Pancreas (tissue), 10 donors: ENCODE results near the gene PPM1L. TPM values are rescaled to one million over a fixed set of nuclear protein-coding genes. Genes with fewer than 3 reads are reported as not detected.
"Not testable (repeated sequence)": the region's sequence is repeated elsewhere in the genome, so short reads cannot be mapped to it uniquely, and the experiment has no call there.

ENCODE experiments used
- ATAC-seq, 4 donors: fragments of 200-7000 bp; cut with Tn5 transposase; one replicate each; pipeline versions ENCODE4 v1.8.0 to v1.9.1; 2020; ENCODE audit warnings: mild to moderate bottlenecking in 4 of 4, moderate library complexity in 4 of 4
- DNase-seq, 6 donors: peaks; one replicate each; pipeline ENCODE4 v3.0.0-alpha.2; 2020
- FAIRE-seq: peaks from 2 replicates; lab custom pipeline; 2012; peaks lifted over from hg19 to GRCh38; lab: Jason Lieb, UNC
- H3K27ac ChIP-seq, 4 donors: fragments of 200-600 bp; sonication (generic); 1 replicate in 3 of 4; 2 replicates in 1 of 4; pipeline versions ENCODE4 v1.5.0 to v1.8.0; 2020
- H3K27me3 ChIP-seq, 4 donors: fragments of 200-600 bp; one replicate each; pipeline ENCODE4 v1.8.0; 2021
- H3K36me3 ChIP-seq, 3 donors: fragments of 200-600 bp; sonication (generic) in 1 of 3; one replicate each; pipeline versions ENCODE4 v1.5.0 to v1.8.0; 2020 to 2021
- H3K4me1 ChIP-seq, 3 donors: fragments of 200-600 bp; one replicate each; pipeline ENCODE4 v1.8.0; 2021
- H3K4me3 ChIP-seq, 4 donors: fragments of 200-600 bp; sonication (generic) in 2 of 4; one replicate each; pipeline versions ENCODE4 v1.5.0 to v1.8.0; 2020 to 2021
- H3K9me3 ChIP-seq, 4 donors: fragments of 200-600 bp; one replicate each; pipeline ENCODE4 v1.8.0; 2021
- CTCF ChIP-seq, 4 donors: fragments of 200-600 bp; sonication (generic) in 3 of 4; IDR thresholded peaks; one replicate each; pipeline versions ENCODE4 v1.5.0 to v1.8.0; 2021; ENCODE audit warnings: antibody characterized with exemption in 4 of 4
- WGBS, 2 donors: extraction: QIAGEN DNeasy Blood & Tissue Kit; methylation state at CpG; one replicate each; pipeline ENCODE4 v1.1.7; 2013; 5-methylcytosine and 5-hydroxymethylcytosine counted together
- intact Hi-C, 3 donors: fragments of 100-400 bp; cut with DNase I; formaldehyde crosslinking; loops; one replicate each; pipeline versions ENCODE4 v1.11.1 to v1.14.2; 2022
- polyA plus RNA-seq, 2 donors: library from polyadenylated mRNA; stranded (reverse); fragments of 200-250 nt; gene quantifications; one replicate each; pipeline ENCODE4 v1.2.3, GENCODE V29; 2013
- total RNA-seq, 6 donors: library from RNA; stranded (reverse); fragmentation: NEBNext Ultra II Directional in 4 of 6; extraction: Animal tissue kit (Norgen Biotek cat#: 25700) in 4 of 6; gene quantifications; one replicate each; pipeline versions ENCODE4 v1.2.1 to v1.2.4, GENCODE V29; 2021 to 2023
- donor health status: healthy with polysubstance abuse.
- donor health status: DM: no; HTN: no; CAD: no; lungs with moderate emphysema.
- donor health status: DM: no; HTN: no; CAD: no.
- donor health status: control.
- donor health status: control.
- donor health status: Bipolar disorder and iron deficiency.
- donor health status: DM: yes; HTN: yes; CAD: no.
- donor health status: DM: no; HTN: no; CAD: no.
- donor health status: DM: no; HTN: no; CAD: no.
- donor health status: DM: yes; HTN: yes; CAD: no.

The PPM1L gene
- total and polyA plus RNA-seq, 8 donors: 2.3 to 12.3 (median 6.4) TPM

DNA sequence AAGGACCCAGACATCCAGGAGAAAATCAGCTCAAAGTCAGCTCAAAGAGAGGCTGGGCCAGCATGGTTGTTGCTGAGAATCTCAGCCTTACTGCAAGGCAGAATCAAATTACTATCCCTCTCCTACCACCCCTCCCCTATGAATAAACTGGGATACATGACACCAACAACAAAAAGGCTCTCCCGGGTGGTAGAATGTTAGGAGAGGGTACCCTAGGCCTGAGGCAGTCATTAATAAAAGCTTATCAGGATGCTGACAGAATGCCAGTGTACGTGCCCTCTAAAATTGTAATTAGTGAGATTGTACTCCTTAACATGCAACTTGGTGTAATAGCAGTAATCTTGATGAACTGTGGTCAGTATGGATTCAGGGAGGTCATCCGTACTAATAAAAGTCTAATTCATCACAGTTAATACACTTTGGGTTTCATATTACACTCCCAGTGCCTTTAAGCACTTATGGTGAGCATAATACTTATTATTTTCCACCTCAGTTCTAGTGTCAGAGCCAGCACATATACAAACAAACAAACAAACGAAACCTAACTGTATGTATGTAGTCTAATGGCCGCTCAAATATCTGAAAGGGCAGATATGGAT lies 272.6 kb downstream of the PPM1L start:
- no peaks in the 10 kb centered on the region for H3K9me3 ChIP-seq
- FAIRE-seq: no peak
- WGBS, 2 donors: 84 to 85% methylated on average over 5 of the region's 5 CpGs
- no peaks in the 10 kb centered on the region for H3K27me3 ChIP-seq
- DNase-seq: no peak
- ATAC-seq: no peak
- H3K27ac ChIP-seq: no peak overlapping the region
- no peaks in the 10 kb centered on the region for H3K4me1 ChIP-seq
- no peaks in the 10 kb centered on the region for H3K36me3 ChIP-seq
- H3K4me3 ChIP-seq: no peak overlapping the region
- intact Hi-C loops: no loop called here
- TF ChIP-seq CTCF (IDR thresholded peaks at IDR 0.05): no peak

DNA sequence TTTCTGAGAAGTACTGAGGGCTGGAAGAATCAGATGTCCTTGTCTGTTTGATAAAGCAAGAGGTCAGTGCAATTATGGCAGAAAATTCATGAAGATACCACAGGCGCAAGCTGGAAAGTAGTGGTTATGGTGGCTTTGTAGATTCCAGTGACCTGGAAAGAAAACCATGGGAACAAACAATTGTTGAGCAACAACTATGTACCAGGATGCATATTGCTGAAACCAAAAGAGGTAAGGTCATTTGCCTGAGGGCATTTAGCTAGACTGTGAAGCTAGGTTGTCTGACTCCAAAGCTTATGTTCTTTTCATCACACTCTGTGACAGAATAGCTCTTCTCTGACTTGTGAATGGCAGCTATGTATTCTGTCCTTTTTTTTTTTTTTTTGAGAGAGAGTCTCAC lies 275.1 kb downstream of the PPM1L start:
- ATAC-seq: no peak
- no peaks in the 10 kb centered on the region for H3K36me3 ChIP-seq
- no peak overlapping the region for H3K4me3 ChIP-seq
- no peaks in the 10 kb centered on the region for H3K9me3 ChIP-seq
- no peak for TF ChIP-seq CTCF (IDR thresholded peaks at IDR 0.05)
- no peaks in the 10 kb centered on the region for H3K4me1 ChIP-seq
- 88 to 90% methylated on average over 1 of the region's 1 CpG for WGBS, 2 donors
- no peak for DNase-seq
- intact Hi-C loops: no loop called here
- H3K27ac ChIP-seq: no peak overlapping the region
- no peak for FAIRE-seq
- no peaks in the 10 kb centered on the region for H3K27me3 ChIP-seq

- peak in 2 of 4 donors; percentile 34 to 53 for ATAC-seq
Measured at GRCh38 chr3:161034913-161035550, 279.0 kb downstream of the PPM1L start.

DNA sequence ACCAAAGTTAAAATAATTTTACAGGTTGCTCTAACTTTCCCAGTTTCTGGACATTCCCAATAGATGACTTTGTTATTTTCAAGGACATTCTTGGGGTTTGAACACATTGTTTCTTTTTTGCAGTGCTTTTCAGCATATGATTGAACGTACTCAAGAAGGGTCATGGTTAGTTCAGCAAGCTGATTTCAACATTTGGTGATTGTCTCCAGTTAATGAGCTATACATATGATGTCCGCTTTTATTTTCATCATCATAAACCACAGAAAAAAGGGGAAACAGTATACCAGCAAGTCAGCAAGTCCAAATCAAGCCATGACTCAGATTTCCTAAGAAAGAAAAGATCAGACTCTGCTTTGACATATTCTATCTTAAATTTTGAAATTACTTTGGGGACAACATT lies 279.7 kb downstream of the PPM1L start:
- Histone ChIP-seq H3K36me3 (no peaks in the 10 kb centered on the region), H3K4me1 (no peaks in the 10 kb centered on the region), H3K27me3 (no peaks in the 10 kb centered on the region), H3K27ac (peak overlapping the region in 1 of 4 donors; percentile 38), H3K4me3 (no peak overlapping the region), H3K9me3 (no peaks in the 10 kb centered on the region)
- intact Hi-C loops: no loop called here
- DNase-seq: no peak
- WGBS, 2 donors: 85 to 86% methylated on average over 2 of the region's 2 CpGs
- FAIRE-seq: no peak
- TF ChIP-seq CTCF (IDR thresholded peaks at IDR 0.05): no peak
- peak in 2 of 4 donors; percentile 72 to 77 for ATAC-seq

More at GRCh38 chr3:161034913-161035550, 279.0 kb downstream of the PPM1L start:
- H3K27me3 ChIP-seq, DNase-seq, intact Hi-C loops, H3K4me3 ChIP-seq, H3K36me3 ChIP-seq, FAIRE-seq, H3K4me1 ChIP-seq, H3K9me3 ChIP-seq: not testable (repeated sequence)
- peak overlapping the region in 1 of 4 donors; percentile 38 for H3K27ac ChIP-seq
- 85 to 94% methylated on average over 5 of the region's 5 CpGs for WGBS, 2 donors

GRCh38 chr3:161038725-161039124 lies 282.7 kb downstream of the PPM1L start:
- Histone ChIP-seq H3K4me1 (peaks cover 0 to 7% (median 0%) of the 10 kb centered on the region in 3 donors), H3K27me3 (no peaks in the 10 kb centered on the region), H3K36me3 (no peaks in the 10 kb centered on the region), H3K9me3 (no peaks in the 10 kb centered on the region), H3K4me3 (no peak overlapping the region), H3K27ac (no peak overlapping the region)
- 37 to 49% methylated on average over 3 of the region's 3 CpGs for WGBS, 2 donors
- intact Hi-C loops: no loop called here
- no peak for TF ChIP-seq CTCF (IDR thresholded peaks at IDR 0.05)
- FAIRE-seq (no peak), ATAC-seq (no peak), DNase-seq (no peak)
